Right lobe of liver (tissue), 4 donors: ENCODE results near the gene RABGAP1.

Experiments
- CTCF ChIP-seq, 4 donors: fragments of 200-600 bp in 3 of 4; fragments of 450-650 bp in 1 of 4; IDR thresholded peaks; one replicate each; pipeline versions ENCODE4 v1.5.1 to v1.8.0; 2016 to 2022; ENCODE audit warnings: antibody characterized with exemption in 4 of 4, mild to moderate bottlenecking in 2 of 4
- POLR2A ChIP-seq: fragments of 450-650 bp; IDR thresholded peaks from one replicate; pipeline ENCODE4 v1.6.1; 2017; ENCODE audit warnings: antibody characterized with exemption, mild to moderate bottlenecking
- donor health status: DM: no; HTN: no; CAD: no.
- donor health status: DM: no; HTN: no; CAD: no.
- donor health status: DM: no; HTN: yes; CAD: no.

GRCh38 chr9:122954253-122954691 lies 13.5 kb downstream of the RABGAP1 start:
- TF ChIP-seq POLR2A (no peak), CTCF (IDR thresholded peaks at IDR 0.05) (no peak)
